Measurements from ENCODE around the gene PCNX2.

- TF ChIP-seq CTCF (IDR thresholded peaks at IDR 0.05; ENCODE audit: low read length) = no peak
- TF ChIP-seq EZH2phosphoT487 (IDR thresholded peaks at IDR 0.05; ENCODE audit: low read length) = no peak
- no peak for TF ChIP-seq EZH2 (optimal IDR thresholded peaks at IDR 0.05; ENCODE audit: low read depth, low read length)
Measured at GRCh38 chr1:233209481-233209880, 86.0 kb downstream of the PCNX2 start.
